ENCODE results near the gene CDC42SE1. TPM values are rescaled to one million over a fixed set of nuclear protein-coding genes. Genes with fewer than 3 reads are reported as not detected.

Gene CDC42SE1
- total and polyA plus RNA-seq, 9 of the 15 experiments (the other 6 are each of a cell fraction or from before 2014, with no cell fraction given), result 78.1 to 189 (median 114) TPM

GRCh38 chr1:151062741-151063371 lies 3.4 kb upstream of the CDC42SE1 start (continued):
- peak; percentile 75 for TF ChIP-seq ZNF592 (IDR thresholded peaks at IDR 0.05)
- TF ChIP-seq HINFP (tag; conservative IDR thresholded peaks at IDR 0.05; ENCODE audit: low read depth), result no peak
- TF ChIP-seq SMARCC2 (IDR thresholded peaks at IDR 0.05; ENCODE audit: low read depth), result no peak; the same call in 1 of the 2 replicates
- TF ChIP-seq RB1 (IDR thresholded peaks at IDR 0.05; ENCODE audit: low read depth), result no peak
- no peak for TF ChIP-seq PCBP1 (IDR thresholded peaks at IDR 0.05; ENCODE audit: low read depth, low read length, poor library complexity, severe bottlenecking)
- no peak; a peak in 1 of 4 replicates for TF ChIP-seq TBL1XR1 (IDR thresholded peaks at IDR 0.05; ENCODE audit: low read length in 2 of 2)
- TF ChIP-seq CEBPB (tag; IDR thresholded peaks at IDR 0.05), result peak; percentile 36; the same call in 1 of the 2 replicates
- TF ChIP-seq ZNF444 (CRISPR knock-in tag; IDR thresholded peaks at IDR 0.05), result no peak
- TF ChIP-seq KAT2B (IDR thresholded peaks at IDR 0.05; ENCODE audit: low read depth, low read length), result no peak
- no peak for TF ChIP-seq ZNF184 (CRISPR knock-in tag; IDR thresholded peaks at IDR 0.05)
- no peak for TF ChIP-seq MLLT1 (IDR thresholded peaks at IDR 0.05)
- peak; percentile 14; the same call in 1 of the 2 replicates for TF ChIP-seq MAFF (IDR thresholded peaks at IDR 0.05; ENCODE audit: low read length)
- TF ChIP-seq NFIC (IDR thresholded peaks at IDR 0.05), result no peak
- TF ChIP-seq NRF1 (conservative IDR thresholded peaks at IDR 0.05 in 1 of 2, IDR thresholded peaks at IDR 0.05 in 1 of 2), result 0 out of 4 replicates have a peak, but pooled peaks of 1 of the 2 experiments have one; percentile 15
- TF ChIP-seq ZBTB43 (CRISPR knock-in tag; IDR thresholded peaks at IDR 0.05), result no peak
- TF ChIP-seq ELF1 (tag; IDR thresholded peaks at IDR 0.05), result no peak

Data from K562 (cell line).